Measurements from ENCODE around the gene ITPR1.

ITPR1 gene

DNA sequence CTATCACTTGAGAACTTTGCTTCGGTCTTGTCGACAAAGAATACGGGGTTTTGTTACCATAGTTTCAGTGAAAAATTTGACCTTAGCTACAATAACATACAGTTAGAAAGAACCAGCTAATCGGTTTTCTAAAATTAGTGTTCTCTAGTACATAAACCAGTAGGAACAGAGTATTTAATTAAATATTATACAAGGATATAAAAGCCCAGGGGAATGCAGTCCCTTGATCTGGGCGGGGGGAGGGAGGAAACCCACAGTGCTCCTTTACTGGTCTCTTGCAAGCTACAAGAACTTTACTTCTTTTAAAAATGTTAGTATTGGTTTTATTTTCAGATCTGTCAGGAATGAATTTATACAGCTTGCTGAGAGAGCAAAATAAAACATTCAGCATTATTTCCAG, 41.8 kb downstream of the ITPR1 start:
- DNase-seq = no peak

DNA sequence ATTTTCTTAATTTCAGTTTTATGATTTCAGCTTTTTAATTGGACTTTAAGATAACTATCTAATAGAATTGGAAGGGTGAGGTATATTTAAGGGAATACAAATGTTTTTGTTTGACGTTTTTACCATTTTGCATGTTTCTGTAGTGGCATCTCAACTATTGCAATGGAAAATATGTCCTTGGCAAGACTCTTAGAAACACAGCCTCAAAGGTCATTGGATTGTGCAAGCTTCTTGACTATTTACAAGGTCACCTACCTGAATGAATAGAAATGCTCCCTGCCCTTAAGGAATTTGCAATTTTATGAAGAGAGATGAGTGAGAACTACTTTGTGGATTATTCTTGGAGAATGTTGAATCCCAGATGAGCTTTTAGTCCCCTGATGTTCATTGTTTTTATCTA, 43.1 kb downstream of the ITPR1 start:
- no peak for DNase-seq

DNA sequence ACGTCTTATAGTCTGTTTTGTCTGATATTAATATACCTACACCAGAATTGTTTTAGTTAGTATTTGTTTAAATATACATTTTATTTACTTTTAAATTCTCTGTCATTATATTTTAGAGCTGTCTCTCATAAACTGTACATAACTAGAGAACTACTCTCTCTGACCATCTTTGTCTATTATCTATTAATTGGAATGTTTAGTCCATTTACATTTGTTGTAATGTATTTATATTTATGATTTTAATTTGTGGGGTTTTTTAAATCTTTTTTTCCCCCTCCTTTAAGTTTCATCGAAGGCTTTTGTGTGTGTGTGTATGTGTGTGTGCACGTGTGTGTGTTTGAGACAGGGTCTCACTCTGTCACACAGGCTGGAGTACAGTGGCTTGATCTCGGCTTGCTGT, 47.1 kb downstream of the ITPR1 start:
- DNase-seq = no peak

- DNase-seq = no peak
These were observed 50.0 kb downstream of the ITPR1 start for GRCh38 chr3:4543110-4543509.

GRCh38 chr3:4546346-4547178, 53.4 kb downstream of the ITPR1 start:
- no peak for DNase-seq

DNA sequence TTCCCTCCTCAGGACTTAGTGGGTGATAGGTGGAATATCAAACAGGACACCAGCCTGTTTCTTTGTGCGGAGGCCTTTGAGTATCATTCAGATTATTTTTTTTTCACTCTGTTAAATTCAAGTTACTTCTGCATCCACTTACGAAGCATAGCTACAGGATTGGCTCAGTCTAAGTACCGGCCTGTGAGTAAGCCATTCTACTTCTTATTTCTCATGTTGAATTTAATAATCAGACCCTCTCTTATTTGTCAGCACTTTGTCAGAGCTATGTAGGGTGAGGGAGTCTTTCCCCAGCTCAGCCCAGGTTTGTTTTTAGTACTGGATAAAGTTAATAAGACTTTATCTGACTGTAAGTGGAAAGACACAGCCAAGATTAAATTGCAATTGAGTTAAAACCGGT, 54.7 kb downstream of the ITPR1 start:
- DNase-seq = no peak

GRCh38 chr3:4548356-4548755, 55.2 kb downstream of the ITPR1 start:
- DNase-seq = no peak

DNA sequence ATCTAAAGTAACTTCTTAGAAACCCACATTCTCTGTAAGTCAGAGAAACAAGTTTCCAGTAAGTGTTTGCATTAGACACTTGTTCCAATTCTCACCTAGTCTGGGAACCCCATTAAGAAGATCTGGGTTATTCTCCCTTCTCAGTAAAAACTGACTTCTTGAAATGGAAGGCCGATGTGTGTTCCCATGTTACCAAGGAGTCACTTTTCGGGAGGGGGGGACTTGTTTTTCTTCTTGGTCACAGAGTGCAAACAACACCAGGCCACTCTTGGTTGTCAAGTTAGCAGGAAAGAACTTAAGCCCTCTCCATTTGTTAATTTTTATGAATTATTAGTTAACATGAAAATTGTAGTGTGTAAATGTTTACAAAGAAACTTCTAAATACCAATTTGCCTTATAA, 55.6 kb downstream of the ITPR1 start:
- no peak for DNase-seq

DNA sequence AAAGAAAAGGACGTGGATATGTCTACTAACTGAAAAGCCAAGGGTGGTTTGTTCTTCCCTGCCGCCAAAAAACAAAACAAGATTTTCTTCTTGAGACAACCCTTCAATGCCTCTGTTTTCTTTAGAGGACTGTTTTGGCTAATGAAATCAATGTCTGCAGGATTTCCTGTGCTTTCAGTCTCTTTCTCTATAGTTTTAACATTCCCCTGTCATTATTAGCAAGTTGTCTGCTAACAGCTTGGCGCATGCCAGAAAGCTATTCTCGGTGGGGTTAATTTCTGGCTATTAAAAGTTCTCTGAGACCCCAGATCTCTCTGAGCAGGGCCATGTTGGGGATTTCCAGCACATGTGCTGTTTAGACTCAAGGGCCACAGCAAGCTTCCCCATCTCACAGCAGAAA, 56.7 kb downstream of the ITPR1 start:
- DNase-seq = no peak

- DNase-seq = no peak
These were observed 58.0 kb downstream of the ITPR1 start for GRCh38 chr3:4551051-4551711.

DNA sequence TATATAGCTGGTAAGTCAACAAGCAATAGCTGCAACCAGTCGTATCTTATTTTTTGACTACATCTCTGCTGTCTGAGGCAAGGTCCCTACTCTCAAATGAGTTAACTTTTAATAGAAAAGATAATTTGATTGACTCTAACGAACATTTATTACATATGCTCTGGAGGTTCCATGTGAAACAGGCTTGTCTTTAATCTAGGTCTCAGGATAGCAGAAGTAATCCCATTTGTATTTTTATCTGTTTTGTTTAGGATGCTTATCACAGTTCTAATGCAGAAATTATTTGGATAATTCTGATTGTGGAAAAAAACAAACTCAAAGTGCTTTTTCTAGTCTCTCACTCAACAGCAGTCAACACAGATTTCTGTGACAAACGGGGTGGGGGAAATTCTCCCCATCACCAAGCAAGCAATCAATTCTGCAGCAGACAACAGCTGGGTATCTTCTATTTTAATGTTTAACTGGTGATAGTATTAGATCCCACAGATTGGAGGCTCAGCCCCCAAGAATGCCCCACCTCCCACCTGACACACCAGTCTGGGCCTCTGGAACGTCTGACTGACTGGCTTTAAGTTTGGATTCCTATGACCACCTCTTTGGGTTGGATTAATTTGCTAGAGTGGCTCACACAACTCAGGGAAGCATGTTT, 58.8 kb downstream of the ITPR1 start:
- no peak for DNase-seq

GRCh38 chr3:4552811-4553210, 59.7 kb downstream of the ITPR1 start:
- DNase-seq = no peak

DNA sequence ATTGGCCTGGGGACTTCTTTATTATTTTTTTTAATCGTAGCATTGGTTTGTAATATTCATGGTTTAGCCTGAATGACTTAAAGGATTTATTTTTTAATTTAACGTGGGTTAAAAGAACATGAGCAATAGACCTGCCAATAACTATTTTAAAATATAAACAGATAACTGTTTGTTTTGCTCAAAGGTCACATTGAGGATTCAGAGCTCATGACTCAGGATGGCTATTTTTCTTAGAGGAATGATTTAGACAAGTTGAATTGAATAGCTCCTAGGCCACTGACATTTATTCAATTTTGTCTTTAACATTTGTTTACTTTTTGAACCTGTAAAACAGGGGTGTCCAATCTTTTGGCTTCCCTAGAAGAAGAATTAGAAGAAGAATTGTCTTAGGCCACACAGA, 68.5 kb downstream of the ITPR1 start:
- DNase-seq = no peak

DNA sequence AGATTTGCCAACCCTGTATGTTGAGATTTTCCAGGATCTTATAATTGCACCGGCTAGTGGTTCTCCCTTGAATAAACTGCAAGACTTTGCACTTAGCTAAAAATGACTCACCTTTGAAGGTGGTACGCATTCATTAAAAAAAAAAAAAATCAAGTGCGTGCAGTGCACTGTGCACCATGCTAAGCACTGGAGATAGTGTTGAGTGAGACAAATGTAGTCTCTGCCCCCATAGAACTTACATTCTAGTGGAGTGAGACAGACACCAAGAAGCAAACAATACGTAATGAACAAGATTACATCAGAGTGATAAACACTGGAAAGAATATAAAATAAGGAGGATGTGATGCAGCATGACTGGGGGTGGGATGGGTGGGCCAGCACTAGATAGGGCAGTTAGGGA, 69.4 kb downstream of the ITPR1 start:
- no peak for DNase-seq

DNA sequence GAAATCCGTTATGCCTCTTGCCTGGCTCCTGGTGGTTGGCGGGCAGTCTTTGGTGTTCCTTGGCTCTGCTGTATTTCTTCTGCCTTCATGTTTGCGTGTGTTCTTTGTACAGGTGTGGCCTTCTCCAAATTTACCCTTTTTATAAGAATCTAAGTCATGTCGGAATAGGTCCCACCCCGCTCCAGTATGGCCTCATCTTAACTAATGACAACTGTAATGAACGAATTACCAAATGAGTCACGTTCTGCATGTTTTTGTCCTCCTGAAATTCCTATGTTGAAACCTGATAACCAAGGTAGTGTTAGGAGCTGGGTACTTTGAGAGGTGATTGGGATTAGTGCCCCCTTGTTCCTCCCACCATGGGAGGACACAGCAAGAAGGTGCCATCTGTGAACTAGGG, 71.1 kb downstream of the ITPR1 start:
- no peak for DNase-seq

DNA sequence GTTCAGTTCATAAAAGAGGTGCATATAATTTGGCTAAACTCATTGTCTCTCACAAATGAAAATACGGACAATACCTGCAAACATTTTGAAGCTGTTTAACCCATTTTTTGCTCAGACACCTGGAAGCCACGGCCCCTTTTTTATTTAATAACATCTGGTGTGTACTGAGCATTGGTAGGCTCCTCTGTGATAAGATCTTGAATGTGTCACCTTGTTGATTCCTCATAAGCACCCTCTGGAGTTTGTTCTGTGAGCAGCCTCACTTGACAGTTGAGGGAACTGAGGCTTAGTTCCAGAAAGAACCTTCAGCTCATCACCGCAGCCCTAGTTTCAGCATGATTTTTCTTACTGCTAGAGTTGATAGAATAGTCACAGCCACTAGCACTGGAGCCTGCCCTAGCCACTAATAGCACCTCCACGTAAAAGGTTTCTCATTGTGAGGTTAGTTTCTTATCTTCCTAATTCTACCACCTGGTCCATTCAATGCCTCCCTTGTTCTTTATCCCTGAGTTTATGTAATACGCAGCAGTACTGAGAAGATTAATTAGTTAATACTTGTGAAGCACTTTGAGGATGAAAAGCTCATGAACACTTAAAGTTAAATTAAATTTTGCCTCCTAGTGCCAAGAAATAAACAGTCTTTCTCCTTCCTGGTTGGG, 71.9 kb downstream of the ITPR1 start:
- no peak for DNase-seq

DNA sequence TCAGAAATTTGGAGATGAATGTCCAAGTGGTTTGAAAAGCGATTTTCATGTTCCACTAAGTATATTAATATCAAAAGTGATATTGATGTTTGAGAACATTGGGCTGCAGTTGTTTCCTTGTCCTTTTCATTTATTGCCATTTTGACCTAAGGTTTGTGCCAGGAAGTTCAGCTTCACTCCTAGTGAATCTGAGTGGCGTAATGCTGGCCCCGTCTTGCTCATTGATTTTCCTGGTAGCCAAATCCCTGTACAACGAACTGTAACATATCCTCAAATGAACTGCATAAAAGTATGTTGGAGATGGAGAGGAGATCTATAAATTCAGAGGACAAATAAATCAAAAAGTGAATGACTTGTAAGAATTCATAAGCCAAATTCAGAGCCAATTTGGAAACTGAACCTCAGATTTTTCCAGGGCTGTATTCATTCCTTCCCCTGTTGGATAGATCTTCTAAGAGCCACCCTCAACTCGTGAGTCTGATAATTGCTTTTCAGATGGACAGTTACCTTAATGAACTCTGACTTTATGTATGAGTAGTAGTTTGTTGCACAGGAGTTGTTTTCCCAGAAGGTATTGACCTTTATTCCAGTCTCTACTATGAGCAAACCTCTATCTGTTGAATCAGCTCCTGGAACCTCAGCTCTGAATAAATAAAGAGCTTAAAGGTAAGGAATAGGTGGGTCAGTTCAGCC, 72.8 kb downstream of the ITPR1 start:
- DNase-seq = no peak

GRCh38 chr3:4568841-4569240, 75.7 kb downstream of the ITPR1 start:
- no peak for DNase-seq

DNA sequence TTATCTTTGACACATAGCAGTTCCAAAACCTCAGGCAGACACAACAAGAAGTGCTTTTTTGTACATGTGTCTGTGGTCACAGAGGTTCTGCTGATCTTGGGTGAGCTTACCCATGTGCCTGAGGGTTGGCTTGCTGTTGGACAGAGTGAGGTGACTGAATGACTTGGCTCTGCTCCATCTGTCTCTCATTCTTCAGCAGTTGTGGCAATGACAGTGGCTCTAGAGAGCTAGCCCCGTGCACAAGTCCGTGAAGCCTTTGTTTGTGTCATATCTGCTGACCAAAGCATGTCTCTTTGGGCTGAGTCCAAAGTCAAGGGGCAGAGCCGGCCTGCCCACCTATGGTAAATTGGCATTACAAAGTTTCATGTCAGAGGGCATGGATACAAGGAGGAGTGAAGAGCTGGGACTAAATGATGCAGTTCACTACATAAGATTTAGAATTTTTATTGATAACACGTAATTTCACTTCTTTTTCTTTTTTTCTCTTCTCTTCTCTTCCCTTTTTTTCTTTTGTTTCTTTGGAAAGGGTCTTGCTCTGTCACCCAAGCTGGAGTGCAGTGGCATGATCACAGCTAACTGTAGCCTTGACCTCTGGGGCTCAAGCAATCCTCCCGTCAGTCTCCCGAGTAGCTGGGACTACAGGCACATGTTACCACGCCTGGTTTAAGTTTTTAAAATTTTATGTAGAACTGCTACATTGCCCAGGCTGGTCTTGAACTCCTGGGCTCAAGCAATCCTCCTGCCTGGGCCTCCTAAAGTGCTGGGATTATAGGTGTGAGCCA, 77.9 kb downstream of the ITPR1 start:
- no peak for DNase-seq

DNA sequence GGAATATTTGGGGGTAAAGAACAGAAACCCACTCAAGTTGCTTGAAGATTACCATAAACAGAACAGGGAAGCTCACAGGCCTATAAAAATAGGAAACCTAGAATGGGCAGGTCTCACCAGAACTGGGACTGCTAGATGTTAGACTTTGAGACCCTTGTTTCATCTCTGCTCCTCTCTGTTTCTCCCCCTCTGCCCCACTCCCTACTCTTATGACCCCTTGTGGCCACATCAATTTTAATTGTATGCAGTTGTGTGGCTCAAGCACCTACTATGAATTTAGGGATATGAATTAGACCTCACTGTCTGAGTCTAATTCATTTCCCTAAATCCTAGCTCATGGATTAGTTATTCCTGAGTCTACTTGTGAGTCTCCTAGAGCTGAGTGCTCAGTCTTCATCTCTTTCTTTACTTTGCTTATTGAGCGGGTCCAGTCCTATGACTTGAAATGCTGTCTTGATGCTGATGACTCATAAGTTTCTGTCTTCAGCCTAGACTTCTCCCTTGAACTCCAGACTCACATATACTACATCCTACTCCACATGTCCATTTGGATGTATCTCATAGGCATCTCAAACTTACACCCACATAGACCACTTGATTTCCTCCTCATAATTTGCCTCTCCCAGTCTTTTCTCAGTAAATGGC, 78.7 kb downstream of the ITPR1 start:
- DNase-seq = no peak

GRCh38 chr3:4573153-4573552, 80.0 kb downstream of the ITPR1 start:
- DNase-seq = no peak
